Measurements from ENCODE around the gene C6orf52.

GRCh38 chr6:10713962-10714361 lies 19.5 kb upstream of the C6orf52 start:
- no peak for TF ChIP-seq CTCF (IDR thresholded peaks at IDR 0.05)
- TF ChIP-seq POLR2A (IDR thresholded peaks at IDR 0.05): no peak
- no peak for TF ChIP-seq POLR2AphosphoS5 (IDR thresholded peaks at IDR 0.05)
- TF ChIP-seq EP300 (IDR thresholded peaks at IDR 0.05): no peak

Measured in upper lobe of left lung (tissue), 4 donors.